VCaP (cell line): Measurements from ENCODE around the gene GPX8.
A peak's percentile ranks its signal among the peaks of the same experiment; 100 is the strongest.

Experiments
- H3K27ac ChIP-seq: fragments of 450-650 bp; 2 replicates; pipeline ENCODE4 v1.5.1; 2017
- TF ChIP-seq, protein P1 (sequence below): fragments of 450-650 bp; conservative IDR thresholded peaks from 2 replicates; pipeline ENCODE4 v1.5.1; 2017; ENCODE audit warnings: mild to moderate bottlenecking, moderate library complexity

Gene GPX8

DNA sequence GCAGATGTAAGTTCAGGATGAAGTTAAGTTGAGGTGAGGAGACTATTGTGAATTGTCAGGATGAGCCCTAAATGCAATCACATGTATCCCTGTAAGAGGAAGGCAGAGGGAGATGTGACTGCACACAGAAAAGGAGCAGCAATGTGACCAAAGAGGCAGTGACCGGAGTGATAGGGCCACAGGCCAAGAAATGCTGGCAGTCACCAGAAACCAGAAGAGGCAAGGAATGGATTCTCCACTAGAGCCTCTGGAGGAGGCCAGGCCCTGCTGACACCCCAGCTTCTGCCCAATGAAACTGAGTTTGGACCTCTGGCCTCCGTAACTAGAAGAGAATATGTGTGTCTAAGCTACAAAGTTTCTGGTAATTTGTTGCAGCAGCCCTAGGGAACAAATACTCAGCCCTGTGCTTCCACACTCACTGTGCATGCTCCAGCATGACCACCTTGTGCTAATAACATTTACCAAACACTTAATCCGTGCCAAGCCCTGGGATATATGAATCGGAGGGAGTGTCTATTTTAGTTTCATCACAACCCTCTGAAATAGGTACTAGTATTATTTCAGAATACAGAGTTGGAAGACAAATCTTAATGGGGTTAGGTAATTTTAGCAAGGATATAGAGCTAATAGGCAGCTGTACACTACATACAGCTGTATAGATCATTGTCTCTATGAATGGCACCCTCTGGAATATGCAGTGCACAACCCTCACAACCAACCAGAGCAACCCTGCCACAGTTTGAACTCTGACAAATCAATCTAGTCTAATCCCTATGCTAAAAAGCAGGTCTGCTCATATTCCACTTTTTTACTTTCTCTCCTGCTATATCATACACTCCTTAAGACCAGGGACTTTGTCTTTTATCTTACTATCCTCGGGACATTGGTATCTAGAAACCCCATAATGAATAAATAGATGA lies 7.8 kb upstream of the GPX8 start:
- TF ChIP-seq, protein P1, sequence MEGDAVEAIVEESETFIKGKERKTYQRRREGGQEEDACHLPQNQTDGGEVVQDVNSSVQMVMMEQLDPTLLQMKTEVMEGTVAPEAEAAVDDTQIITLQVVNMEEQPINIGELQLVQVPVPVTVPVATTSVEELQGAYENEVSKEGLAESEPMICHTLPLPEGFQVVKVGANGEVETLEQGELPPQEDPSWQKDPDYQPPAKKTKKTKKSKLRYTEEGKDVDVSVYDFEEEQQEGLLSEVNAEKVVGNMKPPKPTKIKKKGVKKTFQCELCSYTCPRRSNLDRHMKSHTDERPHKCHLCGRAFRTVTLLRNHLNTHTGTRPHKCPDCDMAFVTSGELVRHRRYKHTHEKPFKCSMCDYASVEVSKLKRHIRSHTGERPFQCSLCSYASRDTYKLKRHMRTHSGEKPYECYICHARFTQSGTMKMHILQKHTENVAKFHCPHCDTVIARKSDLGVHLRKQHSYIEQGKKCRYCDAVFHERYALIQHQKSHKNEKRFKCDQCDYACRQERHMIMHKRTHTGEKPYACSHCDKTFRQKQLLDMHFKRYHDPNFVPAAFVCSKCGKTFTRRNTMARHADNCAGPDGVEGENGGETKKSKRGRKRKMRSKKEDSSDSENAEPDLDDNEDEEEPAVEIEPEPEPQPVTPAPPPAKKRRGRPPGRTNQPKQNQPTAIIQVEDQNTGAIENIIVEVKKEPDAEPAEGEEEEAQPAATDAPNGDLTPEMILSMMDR = no peak
- no peak overlapping the region for H3K27ac ChIP-seq

DNA sequence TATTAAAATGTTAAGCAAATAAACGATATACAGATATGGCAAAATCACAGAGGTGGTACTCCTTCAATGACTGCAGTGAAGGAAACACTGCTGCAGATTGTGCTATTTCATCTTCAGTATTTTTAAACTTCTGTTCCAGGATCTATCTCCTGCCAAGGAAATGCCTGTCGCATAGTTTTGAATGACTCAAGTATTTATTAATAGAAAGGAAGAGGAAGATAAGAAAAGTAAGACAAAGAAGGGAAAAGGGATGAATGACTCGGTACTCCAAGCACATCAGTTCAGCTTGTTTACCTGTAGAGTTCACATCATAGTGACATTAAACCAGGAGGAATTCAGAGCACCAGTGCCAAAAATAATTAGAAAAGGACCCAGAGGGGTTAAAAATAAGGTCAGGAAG lies 5.1 kb upstream of the GPX8 start:
- no peak overlapping the region for H3K27ac ChIP-seq
- TF ChIP-seq, protein P1 = no peak

DNA sequence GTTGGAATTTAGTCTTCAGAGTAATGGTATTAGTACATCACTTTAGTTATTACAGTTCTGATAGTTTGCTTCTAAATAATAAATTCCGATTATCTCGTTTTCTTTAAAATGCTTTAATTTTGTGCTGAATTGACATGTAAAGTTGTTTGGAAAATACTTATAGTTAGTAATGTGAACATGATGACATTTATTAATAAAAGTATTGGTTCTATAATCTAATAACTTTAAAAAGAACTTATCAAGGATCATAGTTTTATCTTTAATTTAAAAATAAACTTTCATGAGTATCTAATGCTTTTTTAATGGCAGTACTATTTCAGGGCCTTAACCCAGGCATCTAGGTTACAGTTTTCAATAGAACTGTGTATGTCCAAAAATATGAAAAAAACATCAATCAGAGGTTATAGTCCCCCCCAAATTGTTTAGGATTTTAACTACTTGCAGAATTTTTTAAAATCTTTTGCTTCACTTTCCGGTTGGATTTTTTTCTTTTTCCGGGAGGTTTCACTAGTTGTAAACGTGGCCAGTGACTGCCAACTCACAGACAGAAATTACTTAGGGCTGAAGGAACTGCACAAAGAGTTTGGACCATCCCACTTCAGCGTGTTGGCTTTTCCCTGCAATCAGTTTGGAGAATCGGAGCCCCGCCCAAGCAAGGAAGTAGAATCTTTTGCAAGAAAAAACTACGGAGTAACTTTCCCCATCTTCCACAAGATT lies 680 bp downstream of the GPX8 start:
- no peak overlapping the region for H3K27ac ChIP-seq
- TF ChIP-seq, protein P1 = no peak

DNA sequence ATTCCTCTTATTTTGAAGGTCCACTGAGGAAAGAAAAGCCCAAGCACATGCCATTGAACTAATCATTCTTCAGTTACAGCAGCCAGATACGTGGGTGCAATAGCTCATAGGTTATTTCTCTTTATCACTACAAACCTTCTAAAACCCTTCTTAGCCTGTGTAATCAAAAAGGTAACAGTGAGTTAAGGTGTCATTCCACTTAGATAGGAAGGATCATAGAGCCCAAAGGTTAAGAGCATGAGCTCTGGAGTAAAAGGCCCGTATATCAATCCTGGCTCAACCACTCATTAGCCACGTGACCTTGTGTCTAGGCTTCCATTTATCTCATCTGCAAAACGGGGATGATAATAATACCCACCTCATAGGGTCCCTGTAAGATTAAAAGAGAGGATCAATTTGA lies 2.7 kb downstream of the GPX8 start:
- TF ChIP-seq, protein P1 = no peak
- H3K27ac ChIP-seq = no peak overlapping the region

DNA sequence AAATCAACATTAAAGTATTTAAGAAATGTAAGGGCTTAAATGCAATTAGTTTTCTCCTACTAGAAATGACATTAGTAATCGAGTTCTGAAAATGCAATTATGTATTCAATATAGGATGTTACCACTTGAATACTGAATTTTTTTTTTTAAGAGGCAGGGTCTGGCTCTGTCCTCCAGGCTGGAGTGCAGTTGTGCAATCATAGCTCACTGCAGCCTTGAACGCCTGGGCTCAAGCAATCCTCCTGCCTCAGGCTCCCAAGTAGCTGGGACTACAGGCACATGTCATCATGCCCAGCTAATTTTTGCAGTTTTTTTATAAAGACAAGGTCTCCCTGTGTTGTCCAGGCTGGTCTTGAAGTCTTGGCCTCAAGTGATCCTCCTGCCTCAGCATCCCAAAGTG lies 11.5 kb downstream of the GPX8 start:
- H3K27ac ChIP-seq = no peak overlapping the region
- TF ChIP-seq, protein P1 = no peak

DNA sequence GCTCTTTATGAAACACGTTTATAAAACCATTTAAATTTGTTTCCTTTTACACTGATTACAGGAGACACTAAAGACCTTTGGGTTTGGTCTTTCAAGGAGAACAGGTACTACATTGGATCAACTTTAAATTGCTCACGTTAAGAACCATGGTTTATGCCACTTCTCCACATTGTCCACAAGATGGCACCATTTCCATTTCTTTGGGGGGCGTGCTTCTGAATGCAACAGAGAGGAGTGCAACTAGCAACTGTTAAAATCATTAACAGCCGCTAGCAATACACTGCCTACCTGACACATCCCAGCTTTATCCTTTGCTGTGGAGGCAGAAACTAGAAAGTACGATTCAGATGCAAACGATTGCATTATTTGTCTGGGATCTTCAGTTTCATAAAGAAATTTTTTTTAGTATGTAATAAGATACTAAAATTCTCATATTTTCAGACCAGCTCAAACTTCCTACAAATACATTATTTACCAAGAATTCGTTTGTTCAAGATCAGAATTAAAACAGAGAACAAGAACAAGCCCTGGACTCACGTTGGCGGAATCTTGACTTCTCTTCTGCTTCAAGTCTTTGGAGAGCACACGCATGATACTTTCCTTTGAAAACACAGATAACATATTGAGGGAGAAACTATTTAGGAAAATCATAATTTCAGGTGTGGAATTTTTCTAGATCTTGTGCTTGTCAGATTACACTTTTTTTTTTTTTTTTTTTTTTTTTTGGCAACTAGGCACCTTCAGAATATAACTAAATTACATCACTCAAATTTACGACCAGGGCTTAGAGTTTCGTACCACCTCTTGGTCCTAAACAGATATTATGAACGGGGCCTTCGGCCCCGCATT lies 12.3 kb downstream of the GPX8 start:
- TF ChIP-seq, protein P1 = peak; percentile 83
- H3K27ac ChIP-seq = no peak overlapping the region
